NCI-H226 (cell line): Measurements from ENCODE around the gene NPEPL1.
"Not testable (repeated sequence)": the region's sequence is repeated elsewhere in the genome, so short reads cannot be mapped to it uniquely, and the experiment has no call there.

ENCODE experiments used
- DNase-seq: peaks from one replicate; pipeline ENCODE4 v3.0.0-alpha.2; 2015

NPEPL1 gene

DNA sequence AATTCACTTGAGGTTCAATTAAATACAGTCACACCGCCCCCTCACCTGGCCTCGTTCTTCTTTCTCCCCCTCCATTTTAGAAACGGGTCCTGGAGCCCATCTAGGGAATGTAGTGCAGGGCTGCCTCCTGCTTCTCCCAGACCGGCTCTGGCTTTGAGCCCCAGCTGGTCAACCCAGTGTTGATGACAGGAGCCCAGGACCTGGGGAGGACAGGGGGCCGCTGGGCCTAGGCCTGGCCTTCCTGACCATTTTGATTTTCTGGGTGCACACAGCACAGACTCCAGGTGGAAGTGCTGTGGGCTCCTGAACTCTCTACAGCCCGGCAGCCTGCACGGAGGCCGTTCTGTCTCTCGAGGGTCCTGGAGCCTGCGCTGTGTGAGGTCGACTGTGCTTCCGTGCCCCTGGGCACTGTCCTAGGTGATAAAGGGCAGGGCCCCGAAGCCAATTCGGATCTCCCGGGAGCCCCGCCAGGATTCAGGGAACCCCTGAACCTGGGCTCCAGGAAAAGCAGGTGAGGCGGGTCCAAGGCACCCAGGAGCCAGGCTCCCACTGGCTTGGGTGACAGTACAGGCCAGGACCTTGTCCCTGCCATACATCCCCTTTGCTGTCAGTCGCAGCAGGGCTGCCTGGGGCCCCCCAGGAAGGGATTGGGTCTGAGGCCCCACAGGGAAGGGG is 23.3 kb downstream of the NPEPL1 start:
- DNase-seq, result no peak

DNA sequence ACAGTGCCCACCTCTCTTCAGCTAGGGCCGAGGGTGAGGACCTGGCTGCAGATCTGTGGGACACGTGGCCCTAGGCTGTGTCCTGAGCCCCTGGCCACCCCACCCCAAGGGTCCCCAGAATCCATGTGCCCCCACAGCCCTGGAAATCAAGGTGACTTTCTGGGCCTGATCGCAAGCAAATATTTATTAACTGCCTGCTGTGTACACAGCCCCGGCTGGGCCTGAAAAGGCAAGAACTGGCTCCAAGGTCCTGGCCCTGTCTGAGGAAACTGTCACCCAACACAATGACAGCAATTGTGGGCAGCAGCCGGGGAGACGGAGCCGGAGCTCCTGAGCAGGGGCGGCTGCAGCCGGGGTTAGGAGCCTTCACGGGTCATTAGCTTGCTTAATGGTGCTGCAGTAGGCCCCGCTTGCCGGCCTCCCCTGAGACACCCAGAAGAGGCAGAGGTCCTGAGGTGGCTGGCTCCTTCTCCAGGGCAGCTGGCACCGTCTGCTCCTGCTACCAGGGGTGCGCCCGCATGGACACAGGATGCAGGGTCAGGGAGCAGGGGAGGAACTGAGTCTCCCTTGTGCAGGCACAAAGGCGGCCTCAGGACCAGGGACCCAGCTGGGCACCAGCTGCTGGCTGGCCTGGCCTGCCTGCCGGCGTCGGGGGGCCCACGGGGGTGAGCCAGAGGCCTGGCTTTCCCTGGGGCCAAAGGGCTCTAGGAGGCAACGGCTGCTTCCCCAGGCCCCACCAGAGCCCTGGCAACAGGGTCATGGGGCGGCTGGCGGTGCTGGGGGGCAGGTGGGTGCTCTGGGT is 24.1 kb downstream of the NPEPL1 start:
- no peak for DNase-seq

DNA sequence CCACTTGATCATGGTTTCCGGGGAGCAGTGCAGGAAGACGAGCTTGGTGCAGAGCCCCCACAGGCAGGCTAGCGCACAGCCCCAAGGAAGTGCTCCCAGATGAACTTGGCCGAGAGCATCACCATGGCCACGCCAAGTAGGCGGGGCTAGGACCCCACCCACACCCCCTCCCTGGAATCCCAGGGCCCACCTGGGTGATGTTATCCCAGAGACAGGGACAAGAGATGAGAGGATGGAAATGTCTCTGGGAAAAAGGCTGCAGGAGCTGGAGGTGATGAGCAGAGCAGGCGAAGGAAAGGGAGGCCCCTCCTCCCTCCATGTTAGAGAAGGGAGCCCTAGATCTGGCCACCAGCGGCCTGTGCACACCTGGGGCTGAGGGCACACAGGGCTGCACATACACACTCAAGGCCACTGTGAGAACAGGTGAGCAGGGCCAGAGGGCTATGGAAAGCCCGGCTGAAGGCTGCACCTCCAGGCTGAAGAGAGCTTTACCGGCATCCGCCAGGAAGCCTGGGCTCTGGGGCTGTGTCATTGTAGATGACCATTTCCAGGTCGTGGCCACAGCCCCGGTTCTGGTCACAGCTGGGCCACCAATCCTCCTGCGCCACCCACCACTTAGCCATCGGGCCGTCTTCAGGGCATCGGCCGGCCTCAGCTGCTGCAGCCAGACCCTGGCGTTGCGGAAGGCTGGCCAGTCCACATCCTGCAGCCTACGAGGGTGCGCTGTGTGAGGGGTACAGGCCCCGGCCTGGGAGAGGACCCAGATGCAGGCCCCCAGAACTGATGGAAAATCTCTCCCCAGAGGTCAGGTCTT is 24.9 kb downstream of the NPEPL1 start:
- no peak for DNase-seq

DNA sequence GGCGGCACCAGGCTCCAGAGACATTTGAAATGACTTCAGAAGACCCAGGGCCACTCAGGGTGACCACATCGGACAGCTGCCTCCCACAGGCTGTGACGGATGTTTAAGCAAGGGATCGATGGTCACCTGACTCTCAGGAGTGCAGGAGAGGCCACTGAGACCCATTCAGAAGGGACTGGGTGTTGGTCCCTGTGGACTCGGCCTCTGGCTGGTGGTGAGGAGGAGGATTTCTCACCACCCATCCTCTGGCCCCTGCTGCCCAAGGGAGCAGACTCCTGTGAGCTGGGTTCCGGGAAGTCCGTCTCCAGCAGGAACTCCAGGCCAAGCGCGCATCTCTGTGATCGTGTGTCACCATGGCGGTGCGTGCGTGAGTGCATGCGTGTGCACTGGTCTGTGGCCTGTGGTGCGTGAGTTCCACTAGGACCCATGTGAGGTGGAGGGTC is 25.5 kb downstream of the NPEPL1 start:
- DNase-seq, result no peak

DNA sequence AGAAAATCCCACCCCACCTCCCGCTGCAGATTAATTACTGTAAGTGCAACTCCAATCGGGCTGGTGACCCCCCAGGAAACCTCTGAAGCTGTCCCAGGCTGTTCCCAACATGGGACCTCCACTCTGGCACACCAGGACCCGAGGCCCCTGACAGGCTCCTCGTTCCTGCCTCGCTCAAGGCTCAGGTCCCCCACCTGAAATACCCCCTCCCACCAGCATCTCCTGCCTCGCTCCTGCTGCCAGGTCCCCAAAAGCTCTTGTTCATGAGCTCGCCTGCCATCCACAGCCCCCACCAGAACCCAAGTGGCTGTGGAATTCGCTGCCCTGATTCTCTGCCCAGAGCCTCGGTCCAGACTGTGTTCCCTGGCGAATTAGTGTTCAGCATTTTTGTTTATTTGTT is 26.1 kb downstream of the NPEPL1 start:
- DNase-seq, result no peak

DNA sequence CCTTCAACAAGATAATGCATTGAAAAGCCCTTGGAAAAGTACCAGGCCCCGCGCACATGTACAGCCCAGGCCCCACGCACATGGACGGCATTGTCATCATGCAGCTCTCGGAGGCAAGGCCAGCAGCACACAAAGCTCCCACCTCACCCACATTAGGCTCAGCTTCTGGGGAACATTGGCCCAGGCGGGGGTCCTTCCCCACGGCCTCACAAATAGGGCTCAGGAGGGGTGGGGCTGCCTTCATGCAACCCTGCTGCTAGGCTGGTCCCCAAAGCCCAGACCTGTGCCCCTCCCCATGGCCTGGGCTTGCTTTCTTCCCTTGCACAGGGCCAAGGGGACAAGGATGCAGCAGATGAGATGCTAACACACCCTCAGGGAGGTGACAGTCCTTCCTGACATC is 26.7 kb downstream of the NPEPL1 start:
- DNase-seq, result no peak

DNA sequence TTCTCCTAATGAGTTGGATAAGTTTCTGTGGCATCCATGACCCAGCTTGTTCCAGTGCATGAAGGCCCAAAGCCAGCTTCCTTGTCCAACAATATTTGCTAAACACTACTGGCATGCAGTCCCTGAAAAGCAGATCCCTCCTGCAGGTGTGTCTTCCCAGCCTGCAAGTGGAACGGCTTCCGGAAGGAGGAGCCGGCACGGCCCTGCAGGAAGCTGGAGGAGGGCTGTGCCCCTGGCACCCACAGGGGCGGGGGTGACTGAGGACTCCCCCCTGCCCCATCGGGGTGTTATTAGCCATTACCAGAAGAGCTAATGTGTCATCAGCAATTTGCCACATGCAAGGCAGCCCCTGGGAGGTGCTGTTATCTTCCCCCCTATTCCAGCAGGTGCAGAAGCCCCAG is 27.4 kb downstream of the NPEPL1 start:
- DNase-seq, result no peak

DNA sequence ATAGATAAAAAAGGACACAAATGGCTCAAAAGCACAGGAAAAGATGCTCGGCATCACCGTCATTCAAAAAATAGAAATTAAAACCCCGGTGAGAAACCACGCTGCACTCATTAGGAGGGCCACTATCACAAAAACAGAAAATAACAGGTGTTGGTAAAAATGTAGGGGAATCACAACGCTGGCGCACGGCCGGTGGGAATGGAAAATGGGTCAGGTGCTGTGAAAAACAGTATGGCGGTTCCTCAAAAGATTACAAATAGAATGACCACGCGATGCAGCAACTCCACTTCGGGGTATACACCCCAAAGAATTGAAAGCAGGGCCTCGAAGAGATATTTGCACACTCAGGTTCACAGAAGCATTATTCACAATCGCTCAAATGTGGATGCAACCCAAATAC is 28.3 kb downstream of the NPEPL1 start:
- DNase-seq, result no peak

DNA sequence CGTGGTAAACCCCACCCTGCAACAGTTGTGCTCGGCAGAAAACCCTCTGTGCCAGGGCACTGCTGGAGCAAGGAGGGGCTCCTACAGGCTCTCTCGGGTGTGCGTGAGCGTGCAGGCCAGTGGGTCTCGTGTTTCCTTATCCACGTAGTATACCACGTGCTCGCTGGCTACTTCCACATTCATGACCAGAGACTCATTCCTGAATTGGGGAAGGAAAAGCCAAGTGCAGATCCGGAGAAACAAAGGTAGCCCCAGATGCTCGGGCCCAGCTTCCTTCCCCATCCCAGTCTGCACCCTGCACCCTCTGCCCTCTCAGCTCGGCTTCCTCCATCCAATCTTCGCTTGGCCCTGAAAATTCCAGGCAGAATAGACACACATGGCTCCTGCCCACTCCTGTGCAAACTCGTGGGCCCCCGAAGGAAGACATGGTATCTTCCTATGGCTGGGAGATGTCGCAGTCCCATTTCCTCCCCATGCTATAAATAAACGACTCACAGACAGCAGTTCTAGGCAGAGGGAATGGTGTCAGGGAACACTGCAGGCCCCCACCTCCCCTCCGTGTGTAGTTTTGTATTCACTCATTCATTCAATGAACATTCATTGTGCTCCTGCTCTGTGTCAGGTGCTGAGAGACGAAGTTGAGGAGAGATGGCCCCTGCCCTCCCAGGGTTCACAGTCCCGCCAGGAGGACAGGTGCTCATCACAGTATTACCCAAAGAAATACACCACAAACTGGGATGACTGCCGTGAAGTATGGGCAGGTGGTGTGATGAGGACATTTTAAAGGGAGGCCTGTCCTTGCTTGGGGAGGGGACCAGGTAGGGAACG is 29.6 kb downstream of the NPEPL1 start:
- no peak for DNase-seq

DNA sequence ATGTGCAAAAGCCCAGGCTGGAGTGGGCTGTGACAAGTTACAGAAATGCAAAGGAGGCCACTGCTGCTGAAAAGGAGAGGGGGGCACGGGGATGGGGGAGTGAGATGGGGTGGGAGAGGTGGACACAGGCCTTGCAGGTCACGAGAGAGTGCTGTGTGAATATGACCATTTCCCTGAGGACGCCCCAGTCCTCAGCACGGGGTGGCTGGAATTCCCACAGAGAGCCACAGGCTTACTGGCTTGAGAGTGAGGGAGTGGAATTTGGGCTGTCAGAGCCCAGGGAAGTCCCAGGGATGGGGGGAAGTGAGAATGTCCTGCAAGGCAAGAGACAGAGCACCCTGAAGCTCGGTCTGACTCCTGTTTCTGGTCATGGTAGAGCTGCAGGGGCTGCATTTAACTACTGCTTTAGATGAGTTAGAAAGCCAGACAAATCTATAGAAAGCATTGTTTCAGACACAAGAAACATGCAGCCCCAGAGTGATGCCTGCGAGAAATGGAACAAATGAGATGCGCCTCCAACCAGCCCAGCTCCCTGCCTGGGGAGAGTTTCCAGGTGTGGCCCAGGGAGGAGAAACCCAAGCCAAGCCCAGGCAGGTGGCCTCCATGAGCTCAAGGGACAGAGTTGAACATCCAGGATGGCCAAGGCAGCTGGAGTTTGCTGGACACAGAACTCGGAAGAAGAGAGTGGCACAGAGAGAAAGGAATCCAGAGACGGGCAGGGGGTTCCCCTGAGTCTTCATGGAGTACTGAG is 30.5 kb downstream of the NPEPL1 start:
- DNase-seq, result no peak

DNA sequence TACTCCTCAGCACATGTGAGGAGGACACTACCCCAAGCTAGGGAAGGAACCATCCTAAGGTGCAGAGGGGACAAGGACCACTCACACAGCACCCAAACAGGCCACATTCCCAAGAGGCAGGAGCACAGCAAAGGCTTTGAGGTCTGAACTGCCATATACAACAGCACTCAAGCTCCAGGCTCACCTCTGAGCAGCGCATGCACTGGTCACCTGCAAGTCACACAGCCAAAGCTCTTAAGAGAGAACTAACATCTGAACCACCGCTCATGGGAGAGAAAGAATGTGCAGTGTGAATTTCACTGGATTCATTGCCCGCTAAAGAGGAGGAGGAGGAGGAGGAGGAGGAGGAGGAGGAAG is 31.0 kb downstream of the NPEPL1 start:
- DNase-seq, result no peak

DNA sequence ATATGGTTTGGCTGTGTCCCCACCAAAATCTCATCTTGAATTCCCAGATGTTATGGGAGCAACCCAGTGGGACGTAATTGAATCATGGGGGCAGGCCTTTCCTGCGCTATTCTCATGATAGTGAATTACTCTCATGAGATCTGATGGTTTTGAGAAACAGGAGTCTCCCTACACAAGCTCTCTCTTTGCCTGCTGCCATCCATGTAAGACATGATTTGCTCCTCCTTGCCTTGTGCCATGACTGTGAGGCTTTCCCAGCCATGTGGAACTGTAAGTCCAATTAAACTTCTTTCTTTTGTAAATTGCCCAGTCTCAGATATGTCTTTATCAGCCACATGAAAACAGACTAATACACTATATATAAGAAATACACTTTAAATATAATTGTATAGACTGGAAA is 33.6 kb downstream of the NPEPL1 start:
- DNase-seq, result not testable (repeated sequence)

DNA sequence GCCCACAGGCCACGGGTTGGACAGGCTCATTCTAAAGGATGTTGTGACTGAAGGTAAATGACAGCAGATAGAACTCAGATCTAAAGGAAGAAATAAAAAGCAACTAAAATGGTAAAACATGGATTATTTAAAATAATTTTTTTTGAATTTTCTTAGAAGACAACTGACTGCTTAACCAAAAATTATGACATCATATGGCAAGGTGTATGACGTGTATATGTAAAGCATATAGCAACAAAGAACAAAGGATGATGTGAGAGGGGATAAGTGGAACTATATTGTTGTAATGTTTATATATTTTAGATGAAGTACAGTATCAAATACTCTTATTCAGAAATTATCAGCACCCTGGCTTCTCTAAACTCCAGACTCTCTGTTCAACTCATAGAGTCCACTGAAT is 38.6 kb downstream of the NPEPL1 start:
- no peak for DNase-seq

DNA sequence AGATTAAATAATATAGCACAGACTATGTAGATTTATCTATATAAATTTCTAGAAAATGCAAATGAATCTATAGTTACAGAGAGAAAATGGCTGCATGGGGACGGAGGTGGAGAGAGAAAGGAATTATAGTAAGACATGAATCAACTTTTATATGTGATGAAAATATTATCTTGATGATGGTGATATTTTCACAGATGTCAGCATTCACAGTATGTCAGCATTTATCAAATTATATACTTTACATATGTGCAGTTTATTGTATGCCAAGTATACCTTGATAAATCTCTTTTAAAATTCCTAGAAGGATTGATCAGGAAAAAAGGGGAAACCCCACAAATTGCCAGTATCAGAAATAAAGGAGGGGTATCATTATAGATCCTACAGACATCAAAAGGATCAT is 44.6 kb downstream of the NPEPL1 start:
- no peak for DNase-seq

DNA sequence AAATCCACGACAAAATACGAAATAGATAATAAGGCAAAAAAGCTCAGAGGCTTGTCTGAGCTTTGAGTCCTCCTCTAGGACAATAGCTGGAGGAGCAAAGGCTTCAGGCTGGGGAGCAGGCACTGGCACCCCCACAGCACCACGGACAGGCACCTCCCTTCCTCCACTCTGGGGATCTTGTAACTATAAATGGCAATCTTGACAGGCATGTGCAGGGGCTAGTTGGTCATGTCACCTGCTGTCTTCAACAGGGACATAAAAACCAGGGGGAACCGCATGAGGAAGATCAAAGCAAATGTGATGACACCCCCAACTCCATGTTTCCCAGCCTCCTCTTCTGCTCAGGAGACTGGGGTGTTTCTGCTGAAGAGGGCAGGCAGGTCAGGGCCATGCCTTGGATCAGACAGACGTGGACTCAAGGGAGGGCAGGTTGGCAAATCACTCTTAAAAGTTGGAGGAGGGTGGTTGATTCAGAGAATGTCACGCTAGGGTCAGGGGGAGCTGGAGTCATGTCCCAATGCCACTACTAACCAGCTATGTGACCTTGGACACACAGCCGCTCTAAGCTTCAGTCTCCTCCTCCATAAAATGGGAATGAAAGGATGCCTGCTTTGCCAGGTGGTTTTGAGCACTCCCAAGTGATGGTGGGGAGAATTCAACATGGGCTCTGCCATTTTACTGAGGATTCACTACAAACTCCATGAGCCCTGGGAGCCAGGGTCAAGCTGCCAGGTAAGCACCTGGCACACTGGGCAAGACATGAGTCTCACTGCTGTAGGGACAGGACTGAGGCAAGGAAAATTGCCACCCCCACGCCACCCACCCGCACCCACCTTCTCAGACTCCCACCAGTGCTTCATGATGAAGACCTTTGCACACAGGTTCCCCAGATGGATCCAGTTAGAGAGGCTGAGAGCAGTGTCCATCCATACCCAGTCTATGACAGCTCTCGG is 48.0 kb downstream of the NPEPL1 start:
- DNase-seq, result no peak

DNA sequence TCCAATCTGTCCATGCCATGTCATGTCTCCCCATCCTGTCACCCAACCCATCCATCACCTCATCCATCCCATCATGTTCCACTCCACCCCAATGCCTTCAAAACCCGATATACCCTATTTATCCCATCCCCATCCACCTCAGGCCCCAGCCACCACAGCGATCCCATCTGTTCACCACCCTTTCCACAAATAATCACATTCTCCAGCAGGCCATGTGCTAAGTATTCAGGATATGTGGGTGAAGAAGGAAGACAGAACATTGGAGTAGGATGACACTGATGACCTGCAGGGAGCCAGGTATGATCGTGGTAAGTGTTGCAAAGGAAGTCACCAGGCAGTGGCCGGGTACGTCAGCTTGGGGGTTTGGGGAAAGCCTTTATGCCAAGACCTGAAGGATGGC is 48.8 kb downstream of the NPEPL1 start:
- DNase-seq, result no peak

DNA sequence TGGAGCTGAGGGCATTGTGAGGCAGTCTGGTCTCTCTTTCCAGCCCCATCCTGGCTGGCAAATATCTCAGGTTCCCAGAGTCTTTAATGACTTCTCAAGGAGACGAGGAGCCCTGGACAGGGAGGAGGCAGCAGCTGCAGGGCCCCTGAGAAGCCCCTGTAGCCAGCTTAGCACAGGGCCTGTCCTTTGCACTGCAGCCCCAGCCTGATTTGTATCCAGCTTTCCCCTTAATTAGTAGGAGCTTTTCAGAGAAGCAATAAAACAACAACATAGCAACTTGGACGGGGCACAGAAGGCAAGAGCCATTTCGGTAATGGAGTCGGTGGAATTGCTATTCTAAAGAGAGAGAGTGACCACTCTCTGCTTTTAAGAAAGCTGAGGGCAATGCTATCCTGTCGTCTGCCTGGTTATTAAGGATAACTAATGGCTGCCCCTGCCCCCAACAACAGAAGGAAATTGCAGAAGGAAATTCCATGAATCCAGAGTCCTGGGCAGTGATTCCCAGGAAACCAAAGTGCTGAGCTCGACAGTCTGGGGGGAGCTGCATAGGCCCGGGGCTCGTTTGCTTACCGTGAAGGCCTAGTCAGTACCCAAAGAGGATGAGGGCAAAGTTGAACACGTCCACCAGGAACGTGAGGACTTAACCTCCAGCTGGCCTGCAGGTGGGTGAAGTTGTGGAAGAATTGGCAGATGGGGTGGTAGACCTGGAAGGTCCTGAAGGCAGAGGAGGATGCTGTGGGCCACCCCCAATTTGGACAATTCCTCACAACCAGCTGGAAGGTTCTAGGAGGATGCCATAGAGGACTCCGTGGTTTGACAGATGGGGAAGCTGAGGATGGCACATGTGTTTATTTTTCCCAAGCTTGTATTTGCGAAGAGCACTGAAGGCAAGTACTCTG is 50.3 kb downstream of the NPEPL1 start:
- DNase-seq, result no peak

DNA sequence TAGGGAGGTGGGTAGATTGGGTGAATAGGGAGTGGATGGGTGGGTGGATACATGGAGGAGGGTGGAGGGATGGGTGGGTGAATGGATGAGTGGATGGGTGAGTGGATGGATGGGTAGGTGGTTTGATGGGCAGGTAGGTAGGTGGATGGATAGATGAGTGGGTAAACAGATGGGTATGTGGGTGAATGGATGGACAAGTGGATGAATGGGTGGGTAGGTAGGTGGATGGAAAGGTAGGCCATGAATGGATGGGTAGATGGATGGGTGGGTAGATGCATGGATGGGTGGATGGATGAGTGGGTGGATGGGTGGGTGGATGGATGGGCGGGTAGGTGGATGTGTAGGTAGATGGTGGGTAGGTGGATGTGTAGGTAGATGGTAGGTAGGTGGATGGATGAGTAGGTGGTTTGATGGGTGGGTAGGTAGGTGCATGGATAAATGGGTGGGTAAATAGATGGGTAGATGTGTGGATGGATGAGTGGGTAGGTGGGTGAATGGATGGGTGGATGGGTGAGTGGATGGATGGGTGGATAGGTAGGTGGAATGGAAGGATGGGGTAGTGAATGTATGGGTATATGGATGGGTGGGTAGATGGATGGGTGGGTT is 51.4 kb downstream of the NPEPL1 start:
- no peak for DNase-seq

DNA sequence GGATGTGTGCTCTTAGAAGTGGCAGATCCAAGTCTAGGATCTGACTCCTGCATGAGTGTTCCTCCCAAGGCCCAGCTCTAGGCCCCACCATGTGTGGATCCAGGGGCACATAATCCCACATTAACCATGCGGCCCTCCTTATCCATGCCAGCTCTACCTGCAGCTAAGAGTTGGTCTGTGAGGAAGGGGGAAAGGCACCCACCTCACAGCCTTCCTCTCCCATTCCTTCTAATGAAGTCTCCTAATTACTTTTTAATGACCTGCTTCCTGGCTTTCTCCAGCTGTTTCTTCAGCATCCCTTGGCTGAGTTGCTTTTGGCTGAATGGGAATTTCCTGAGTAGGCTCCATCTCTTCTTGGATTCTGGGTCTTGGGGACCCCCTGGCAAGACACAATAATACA is 52.2 kb downstream of the NPEPL1 start:
- DNase-seq, result no peak
